GM18951 (cell line): ENCODE data around the gene ZP1.

Source experiments
- POLR2A ChIP-seq: IDR thresholded peaks from 4 replicates; pipeline ENCODE4 v1.6.1; 2011; ENCODE audit warnings: mild to moderate bottlenecking; ENCODE audit not compliant: insufficient read length, insufficient read depth; ENCODE audit errors: extremely low read depth
- in situ Hi-C: fragments of 300-500 bp; cut with MboI; formaldehyde crosslinking; loops from one replicate; pipeline ENCODE4 v1.12.0; 2022; ENCODE audit warnings: low sequenced_read_pairs, mixed read lengths, inconsistent platforms; ENCODE audit not compliant: unreplicated experiment

Gene ZP1

DNA sequence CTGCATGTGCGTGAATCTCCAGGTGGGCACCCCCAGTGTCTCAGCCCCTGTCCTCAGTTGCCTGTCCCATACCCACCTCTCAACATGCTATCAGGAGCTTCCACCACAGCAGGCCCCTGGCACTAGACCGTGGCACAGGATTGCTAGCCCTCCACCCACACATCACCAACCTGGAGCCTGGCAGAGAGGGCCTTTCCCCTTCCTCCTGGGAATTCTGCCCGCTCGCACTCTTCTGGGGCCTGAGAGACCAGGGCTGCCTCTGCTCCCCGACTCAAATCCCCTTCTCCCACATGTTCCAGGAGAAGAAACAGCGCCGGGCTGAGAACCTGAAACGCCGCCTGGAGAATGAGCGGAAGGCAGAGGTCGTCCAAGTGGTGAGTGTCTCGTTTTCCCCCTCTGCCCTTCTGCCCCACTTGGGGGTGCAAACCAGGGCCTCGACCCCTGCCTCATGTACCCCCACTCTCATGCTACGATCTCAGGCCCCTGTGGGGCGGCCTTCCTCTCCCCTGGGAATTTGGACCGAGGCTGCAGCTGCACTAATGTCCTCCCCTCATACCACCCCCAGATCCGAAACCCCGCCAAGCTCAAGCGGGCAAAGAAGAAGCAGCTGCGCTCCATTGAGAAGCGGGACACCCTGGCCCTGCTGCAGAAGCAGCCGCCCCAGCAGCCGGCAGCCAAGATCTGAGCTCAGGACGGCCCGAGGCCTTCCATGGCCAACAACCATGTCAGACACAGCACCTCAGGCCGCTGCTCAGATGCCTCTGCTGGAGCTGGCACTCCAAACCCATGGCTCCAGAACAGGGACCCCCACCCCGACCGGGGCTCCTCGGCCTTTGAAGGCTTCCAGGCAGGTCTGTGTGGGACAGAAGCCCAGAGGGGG is 17.5 kb upstream of the ZP1 start:
- in situ Hi-C loops = no loop called here
- TF ChIP-seq POLR2A = no peak

DNA sequence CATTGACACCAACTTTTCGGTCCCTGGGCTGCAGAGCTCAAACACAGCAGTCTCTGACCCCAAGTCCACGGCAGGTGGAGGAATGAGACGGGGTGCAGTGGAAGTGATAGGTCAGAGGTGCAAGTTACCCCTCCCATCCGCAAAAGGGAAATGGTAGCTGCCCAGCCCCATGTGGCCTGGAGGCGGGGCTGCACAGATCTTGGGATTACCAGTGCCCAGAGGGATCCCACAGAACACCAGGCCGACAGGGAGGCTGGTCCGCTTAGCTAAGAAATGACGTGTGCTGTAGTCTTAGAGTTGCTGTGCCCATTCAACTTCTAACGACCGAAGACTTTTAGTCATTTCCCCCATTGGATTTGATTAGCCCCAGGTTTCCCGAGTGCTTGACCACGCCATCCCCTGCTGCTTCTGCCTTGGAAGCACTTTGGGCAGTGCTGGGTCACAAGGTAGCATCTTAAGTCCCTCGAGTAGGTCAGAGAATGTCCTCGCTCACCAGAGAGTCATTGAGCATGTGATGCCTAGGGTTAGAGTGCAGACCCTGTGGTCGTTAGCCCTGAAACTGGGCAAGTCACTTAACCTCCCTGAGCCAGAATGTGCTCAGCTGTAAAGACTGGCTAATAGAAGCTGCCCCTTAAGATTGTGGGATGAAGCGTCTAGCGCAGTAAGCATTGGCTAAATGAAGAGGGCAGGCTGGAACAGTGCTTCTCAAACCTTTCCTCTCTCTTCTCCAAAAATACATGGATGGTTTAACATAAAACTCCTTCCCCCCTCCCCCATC is 15.8 kb upstream of the ZP1 start:
- in situ Hi-C loops = no loop called here
- no peak for TF ChIP-seq POLR2A

DNA sequence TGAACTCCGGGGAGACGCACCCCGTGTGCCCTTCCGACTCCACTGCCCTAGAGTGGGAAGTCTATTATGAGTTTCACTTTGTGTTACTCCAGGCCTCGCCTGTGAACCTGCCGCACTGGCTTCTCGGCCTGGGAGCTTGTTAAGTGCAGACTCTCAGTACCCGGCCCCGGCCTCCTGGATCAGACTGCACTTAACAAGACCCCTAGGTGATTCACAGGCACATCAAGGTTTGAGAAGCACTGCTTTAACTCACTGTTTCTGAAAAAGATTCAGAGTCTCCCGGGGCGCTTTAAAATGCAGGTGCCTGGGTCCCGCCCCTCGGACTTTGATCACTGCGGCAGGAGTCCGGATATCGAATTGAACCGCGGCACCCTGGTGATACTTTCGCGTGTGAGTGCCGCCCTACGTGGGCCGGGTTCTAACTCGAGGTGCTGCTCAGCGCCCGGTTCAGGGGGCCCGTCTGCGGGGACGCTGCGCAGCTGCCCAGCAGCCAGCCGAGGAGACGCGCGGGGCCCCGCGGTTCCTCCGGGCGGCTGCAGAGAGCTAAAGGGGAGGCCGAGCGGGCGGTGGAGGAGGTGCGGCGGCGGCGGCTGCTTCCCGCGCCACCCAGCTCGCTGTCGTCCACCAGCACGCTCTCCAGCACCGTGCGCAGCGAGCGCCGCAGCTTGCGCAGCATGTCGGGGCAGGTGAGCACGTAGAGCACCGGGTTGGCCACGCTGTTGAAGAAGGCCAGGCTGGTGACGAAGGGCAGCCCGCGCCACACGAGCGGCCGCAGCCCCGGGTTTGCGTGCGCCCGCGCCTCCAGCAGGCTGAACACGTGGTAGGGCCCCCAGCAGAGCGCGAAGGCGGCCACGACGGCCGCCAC is 15.0 kb upstream of the ZP1 start:
- in situ Hi-C loops = no loop called here
- TF ChIP-seq POLR2A = no peak

DNA sequence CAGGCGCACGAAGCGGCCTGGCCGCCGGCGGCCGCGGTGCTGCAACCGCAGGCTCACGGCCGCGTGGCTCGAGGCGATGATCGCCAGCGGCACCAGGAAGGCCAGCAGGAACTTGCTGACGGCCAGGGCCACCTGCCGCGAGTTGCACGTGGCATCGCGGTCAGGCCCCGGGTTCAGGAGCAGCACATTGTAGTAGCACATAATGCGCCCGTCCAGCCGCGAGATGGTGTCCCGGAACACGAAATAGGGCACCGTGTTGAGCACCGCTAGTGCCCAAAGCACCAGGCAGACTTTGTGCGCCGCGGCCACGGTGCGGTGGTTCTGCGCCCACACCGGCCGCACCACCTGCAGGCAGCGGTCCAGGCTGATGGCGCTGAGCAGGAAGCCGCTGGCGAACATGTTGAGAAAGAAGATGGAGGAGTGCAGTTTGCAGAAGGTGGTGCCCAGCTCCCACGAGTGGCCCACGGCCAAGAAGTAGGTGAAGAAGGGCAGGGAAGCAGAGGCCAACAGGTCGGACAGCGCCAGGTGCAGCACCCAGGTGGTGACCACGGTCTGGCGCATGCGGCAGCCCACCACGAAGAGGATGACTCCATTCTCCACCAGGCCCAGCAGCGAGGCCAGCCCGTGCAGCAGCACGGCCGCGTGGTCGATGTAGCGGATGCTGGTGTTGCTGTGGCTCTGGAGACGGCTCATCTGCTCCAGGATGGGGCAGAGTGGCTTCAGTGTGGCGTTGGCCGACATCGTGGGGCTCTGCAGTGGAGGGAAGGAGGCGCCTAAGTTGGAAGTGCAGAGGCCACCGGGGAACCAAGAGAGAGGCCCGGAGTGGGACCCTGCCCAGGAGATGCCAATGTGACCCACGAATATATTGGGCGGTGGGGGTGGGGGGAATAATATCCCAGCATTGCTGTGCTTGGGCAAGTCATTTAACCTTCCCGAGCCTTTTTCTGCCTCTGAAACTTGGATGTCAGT is 14.1 kb upstream of the ZP1 start:
- in situ Hi-C loops = no loop called here
- no peak for TF ChIP-seq POLR2A

DNA sequence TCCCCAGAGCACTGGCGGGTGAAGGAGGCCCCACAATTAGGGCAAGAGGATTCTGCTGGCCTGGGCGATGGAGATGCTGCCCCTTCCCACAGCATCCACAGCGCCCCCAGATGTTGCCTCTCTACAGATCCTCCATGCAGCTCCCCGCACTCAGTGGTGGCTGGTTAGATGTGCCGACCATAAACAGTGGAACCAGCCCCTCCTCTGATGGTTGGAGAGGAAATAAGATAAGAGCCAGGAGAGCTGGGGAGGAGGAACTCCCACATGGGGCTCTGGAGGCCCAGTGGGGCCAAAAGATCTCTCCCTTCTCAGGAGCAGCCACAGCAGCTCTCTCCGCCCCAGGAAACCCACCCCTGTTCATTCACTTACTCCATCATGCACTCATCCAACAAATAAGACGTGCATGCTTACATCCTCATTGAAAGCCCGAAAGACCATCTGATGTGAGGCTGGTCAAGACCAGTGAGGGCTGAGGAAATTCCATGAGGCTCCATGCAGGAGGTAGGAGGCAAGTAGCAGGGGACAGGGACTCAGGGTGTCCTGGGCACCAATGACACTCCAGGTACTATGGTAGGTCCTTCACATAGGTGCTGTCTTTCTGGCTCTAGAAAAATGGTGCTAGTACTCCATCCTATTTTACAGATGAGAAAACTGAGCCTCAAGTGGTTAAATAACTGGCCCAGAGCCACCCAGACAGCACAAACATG is 13.0 kb upstream of the ZP1 start:
- in situ Hi-C loops = no loop called here
- TF ChIP-seq POLR2A = no peak

DNA sequence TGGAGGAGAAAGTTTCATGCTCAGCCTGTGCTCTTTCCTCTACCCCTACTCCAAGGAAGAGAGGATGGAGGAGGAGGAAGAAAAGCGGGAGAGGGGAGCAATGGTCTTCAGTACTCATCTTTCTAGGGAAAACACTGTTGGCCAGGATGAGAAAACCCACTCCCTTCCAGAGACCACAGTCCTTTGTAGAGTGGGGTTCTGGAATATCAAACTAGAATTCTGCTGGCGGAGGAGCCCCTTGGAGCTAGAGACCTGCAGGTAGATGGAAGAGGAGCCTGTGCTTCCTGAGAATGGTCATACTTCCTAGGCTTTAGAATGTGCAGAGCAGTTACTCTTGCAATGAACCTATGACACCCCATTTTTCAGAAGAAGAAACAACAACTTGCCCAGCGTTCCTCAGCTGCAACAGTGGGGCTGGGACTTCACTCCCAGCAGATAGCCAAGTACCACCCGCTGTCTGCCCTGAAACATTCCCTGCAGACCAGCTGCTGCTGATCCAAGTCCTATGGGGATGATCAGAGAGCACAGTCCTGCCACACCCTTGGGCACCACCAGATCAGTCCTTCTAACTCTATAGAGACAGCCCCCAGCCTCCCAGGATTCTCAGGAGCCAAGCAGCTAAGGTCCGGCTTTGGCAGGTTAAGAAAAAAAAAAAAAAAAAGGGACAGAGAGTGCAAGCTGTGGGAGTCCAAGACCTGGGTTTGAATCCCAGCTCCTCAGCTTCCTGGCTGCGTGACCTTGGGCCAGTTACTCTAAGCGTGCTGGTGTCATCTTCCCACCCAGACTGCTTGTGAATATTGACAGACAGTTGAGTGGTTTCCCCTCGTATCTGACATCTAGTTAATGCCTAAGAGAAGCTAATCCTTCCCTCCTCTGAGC is 12.3 kb upstream of the ZP1 start:
- in situ Hi-C loops = no loop called here

DNA sequence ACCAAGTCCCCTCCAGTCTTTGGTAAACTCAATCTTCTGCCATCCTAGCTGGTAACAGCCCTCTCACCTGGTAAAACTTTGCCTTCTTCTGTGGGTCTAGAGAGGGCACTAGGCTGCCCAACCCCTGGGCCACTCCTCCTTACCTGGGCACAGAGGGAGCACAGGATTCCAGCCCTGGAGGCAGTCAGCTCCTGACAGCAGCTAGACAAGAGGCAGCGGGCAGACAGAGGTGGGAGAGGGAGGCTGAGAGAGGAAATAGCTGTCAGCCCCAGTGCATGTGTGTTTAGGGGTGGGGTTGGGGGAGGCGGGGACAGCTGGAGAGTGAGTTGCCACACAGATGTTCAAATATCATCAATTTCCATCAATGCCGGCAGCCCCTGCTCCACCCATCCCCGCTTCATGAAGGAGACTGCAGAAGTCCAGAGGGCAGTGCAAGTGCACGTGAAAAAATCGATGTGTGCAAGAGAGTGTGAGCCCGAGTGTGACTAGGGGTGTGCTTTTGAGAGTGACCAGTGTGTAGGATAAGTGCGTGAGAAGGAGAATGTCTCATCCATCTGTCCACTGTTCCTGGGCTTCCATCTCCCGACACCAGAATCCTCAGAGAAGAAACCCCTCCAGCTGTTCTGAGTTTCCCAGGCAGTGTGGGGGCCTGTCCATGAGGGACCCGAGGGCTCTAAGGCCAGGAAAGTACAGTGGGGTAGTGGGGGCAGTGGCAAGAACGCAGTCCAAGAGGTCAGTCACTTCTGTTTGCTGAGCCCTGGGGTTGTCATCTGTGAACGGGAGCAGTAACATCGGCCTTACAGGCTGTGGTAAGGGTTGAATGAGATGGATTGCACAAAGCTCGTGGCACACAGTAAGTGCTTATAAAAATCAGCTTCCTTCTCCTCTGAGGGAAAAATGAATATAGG is 11.4 kb upstream of the ZP1 start, which contains the start of gene PTGDR2:
PTGDR2 (minus strand) TSS at position 225 of the 908 bp plus-strand sequence. CDS start 2,228 bp downstream, outside the sequence.
- no peak for TF ChIP-seq POLR2A
- in situ Hi-C loops = no loop called here

More for the DNA sequence above, 12.3 kb upstream of the ZP1 start:
- TF ChIP-seq POLR2A = no peak

DNA sequence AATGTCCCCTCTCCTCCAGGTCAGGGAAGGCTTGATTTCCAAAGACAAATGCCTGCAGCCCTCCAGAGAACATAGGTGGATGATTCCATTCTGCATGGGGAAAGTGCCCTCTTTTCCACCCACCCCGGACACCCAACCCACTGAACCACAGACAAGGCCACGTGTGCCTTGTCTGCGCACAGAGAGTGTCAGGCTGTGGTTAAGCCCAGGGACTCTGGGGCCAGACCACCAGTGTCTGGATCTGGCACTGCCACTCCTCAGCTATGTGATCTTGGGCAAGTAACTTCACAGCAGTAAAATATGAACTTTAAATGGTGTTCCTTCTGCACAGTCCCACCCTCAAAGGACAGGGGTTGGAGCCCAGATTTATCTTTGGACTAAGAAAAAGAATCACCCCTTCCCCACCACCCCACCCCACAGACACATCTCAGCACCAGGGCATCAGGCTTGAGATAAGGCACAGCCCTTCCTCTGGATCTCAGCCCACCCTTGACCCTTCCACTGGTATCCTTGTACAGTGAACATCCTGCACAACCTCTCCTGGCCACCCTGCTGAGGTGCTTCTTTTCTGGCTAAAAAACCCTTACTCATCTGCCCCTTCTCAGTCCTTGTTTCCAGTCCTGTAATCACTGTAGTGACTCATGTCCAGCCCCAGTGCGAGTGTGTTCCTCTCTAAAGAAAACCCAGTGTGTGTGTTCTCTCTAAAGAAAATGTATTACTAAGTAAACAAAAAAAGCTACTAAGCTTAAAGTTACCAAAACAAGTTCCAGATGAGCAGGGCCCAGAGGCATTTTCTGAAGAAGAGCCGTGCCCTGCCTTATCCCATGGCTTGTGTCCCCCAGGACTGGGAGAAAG is 9.7 kb upstream of the ZP1 start:
- TF ChIP-seq POLR2A = no peak
- in situ Hi-C loops = no loop called here

DNA sequence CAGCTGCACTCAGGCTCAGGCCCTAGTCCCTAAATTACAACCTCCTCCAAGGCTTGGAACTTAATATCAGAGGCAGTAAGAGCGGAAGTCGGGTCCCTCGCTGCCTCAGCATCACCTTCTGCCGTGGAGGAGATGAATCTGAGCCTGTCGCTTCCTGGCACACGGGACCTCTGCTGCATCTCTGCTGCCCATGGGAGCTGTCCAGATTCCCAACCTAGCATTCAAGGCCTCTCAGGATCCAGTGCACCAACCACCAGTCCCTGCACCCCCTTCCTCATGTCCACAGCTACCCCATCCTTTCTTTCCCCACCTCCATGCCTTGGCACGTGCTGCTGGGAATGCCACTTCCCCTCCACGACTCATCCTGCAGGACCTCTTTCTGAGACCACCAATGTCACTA is 9.1 kb upstream of the ZP1 start:
- in situ Hi-C loops = no loop called here
- no peak for TF ChIP-seq POLR2A
